CD14-positive monocyte (primary cell): Measurements from ENCODE around the gene NTF4. TPM values are rescaled to one million over a fixed set of nuclear protein-coding genes. Genes with fewer than 3 reads are reported as not detected.

Experiments used
- DNase-seq, 3 donors: peaks; one replicate each; pipeline ENCODE4 v3.0.0-alpha.2; 2011 to 2022
- H2AFZ ChIP-seq: 2 replicates; pipeline ENCODE4 v1.6.0; 2012; ENCODE audit warnings: mild to moderate bottlenecking, low read depth, low read length, inconsistent platforms; ENCODE audit not compliant: insufficient read depth, poor library complexity, severe bottlenecking
- H3K27ac ChIP-seq, 2 donors: 1 replicate in 1 of 2; 2 replicates in 1 of 2; pipeline ENCODE4 v1.5.1; 2012 to 2013; ENCODE audit warnings: low read length in 2 of 2, control low read depth in 1 of 2, inconsistent platforms in 1 of 2, low read depth in 1 of 2, mild to moderate bottlenecking in 1 of 2
- H3K27me3 ChIP-seq, 2 donors: one replicate each; pipeline versions ENCODE4 v1.6.0 to v1.6.1; 2011 to 2013; ENCODE audit warnings: low read length in 2 of 2; ENCODE audit not compliant: control insufficient read depth in 2 of 2, insufficient read depth in 2 of 2
- H3K36me3 ChIP-seq, 2 donors: replicated peaks in 1 of 2; 1 replicate in 1 of 2; 2 replicates in 1 of 2; pipeline versions ENCODE4 v1.5.1 to v1.6.1; 2012 to 2013; ENCODE audit warnings: low read length in 2 of 2, control low read depth in 1 of 2, inconsistent platforms in 1 of 2, mild to moderate bottlenecking in 1 of 2; ENCODE audit not compliant: insufficient read depth in 2 of 2, control insufficient read depth in 1 of 2
- H3K4me1 ChIP-seq, 2 donors: 1 replicate in 1 of 2; 2 replicates in 1 of 2; pipeline versions ENCODE4 v1.5.1 to v1.6.1; 2012 to 2013; ENCODE audit warnings: low read length in 2 of 2, control low read depth in 1 of 2, inconsistent platforms in 1 of 2, mild to moderate bottlenecking in 1 of 2, moderate library complexity in 1 of 2; ENCODE audit not compliant: insufficient read depth in 2 of 2, control insufficient read depth in 1 of 2
- H3K4me2 ChIP-seq: replicated peaks from 2 replicates; pipeline ENCODE3; 2012; ENCODE audit warnings: low read length, moderate library complexity, mild to moderate bottlenecking; ENCODE audit not compliant: poor library complexity, severe bottlenecking; ENCODE audit errors: extremely low read depth
- H3K4me3 ChIP-seq, 3 experiments: fragments of 200-600 bp in 1 of 3; sonication (generic) in 1 of 3; replicated peaks in 1 of 3; 1 replicate in 2 of 3; 2 replicates in 1 of 3; pipeline ENCODE4 v1.5.1; 2011 to 2013; ENCODE audit warnings: low read length in 3 of 3, mild to moderate bottlenecking in 3 of 3, control low read depth in 2 of 3, low read depth in 2 of 3, inconsistent platforms in 1 of 3, moderate library complexity in 1 of 3
- H3K79me2 ChIP-seq: 2 replicates; pipeline ENCODE4 v1.6.0; 2012; ENCODE audit warnings: mild to moderate bottlenecking, control low read depth, inconsistent platforms, low read length, moderate library complexity; ENCODE audit not compliant: insufficient read depth
- H3K9ac ChIP-seq: 2 replicates; pipeline ENCODE4 v1.6.0; 2017; ENCODE audit warnings: low read length, mild to moderate bottlenecking; ENCODE audit not compliant: insufficient read depth, poor library complexity, severe bottlenecking
- H3K9me3 ChIP-seq, 2 donors: replicated peaks in 1 of 2; 1 replicate in 1 of 2; 2 replicates in 1 of 2; pipeline versions ENCODE4 v1.5.1 to v1.6.1; 2012 to 2013; ENCODE audit warnings: low read length in 2 of 2, control low read depth in 1 of 2; ENCODE audit not compliant: control insufficient read depth in 1 of 2, insufficient read depth in 1 of 2
- H4K20me1 ChIP-seq: 2 replicates; pipeline ENCODE4 v1.6.0; 2012; ENCODE audit warnings: mild to moderate bottlenecking, low read length, control low read depth, moderate library complexity; ENCODE audit not compliant: insufficient read depth
- H3K27ac Mint-ChIP-seq, 7 donors: one replicate each; pipeline ENCODE4 v1.8.0; 2020; ENCODE audit warnings: mild to moderate bottlenecking in 7 of 7, mixed read lengths in 7 of 7, moderate library complexity in 6 of 7, inconsistent platforms in 2 of 7
- H3K27me3 Mint-ChIP-seq, 3 donors: one replicate each; pipeline ENCODE4 v1.8.0; 2021 to 2022; ENCODE audit warnings: low read depth in 3 of 3, mild to moderate bottlenecking in 3 of 3, mixed read lengths in 3 of 3, moderate library complexity in 3 of 3, inconsistent platforms in 1 of 3
- H3K36me3 Mint-ChIP-seq, 2 donors: one replicate each; pipeline ENCODE4 v1.8.0; 2020; ENCODE audit warnings: mixed read lengths in 2 of 2, inconsistent platforms in 1 of 2, mild to moderate bottlenecking in 1 of 2
- H3K4me1 Mint-ChIP-seq: one replicate; pipeline ENCODE4 v1.8.0; 2020; ENCODE audit warnings: mild to moderate bottlenecking, mixed read lengths
- H3K4me3 Mint-ChIP-seq, 2 donors: one replicate each; pipeline ENCODE4 v1.8.0; 2020; ENCODE audit warnings: mild to moderate bottlenecking in 2 of 2, mixed read lengths in 2 of 2, moderate library complexity in 1 of 2
- H3K9me3 Mint-ChIP-seq, 7 donors: one replicate each; pipeline ENCODE4 v1.8.0; 2020 to 2022; ENCODE audit warnings: mixed read lengths in 7 of 7, mild to moderate bottlenecking in 6 of 7, moderate library complexity in 6 of 7, inconsistent platforms in 2 of 7
- WGBS: methylation state at CpG from one replicate; pipeline ENCODE4 v1.1.5; 2013; ENCODE audit warnings: missing lambda C conversion rate; ENCODE audit not compliant: insufficient coverage; 5-methylcytosine and 5-hydroxymethylcytosine counted together
- intact Hi-C, 2 donors: fragments of 100-400 bp; cut with micrococcal nuclease; formaldehyde crosslinking; loops; one replicate each; pipeline versions ENCODE4 v1.15.0 to v1.15.1; 2023
- polyA plus RNA-seq, 3 donors: library from polyadenylated mRNA; depleted of rRNA in 1 of 3; unstranded in 2 of 3; stranded (reverse) in 1 of 3; fragments of 300-500 nt in 2 of 3; fragments of >200 nt in 1 of 3; fragmentation: Illumina TruSeq in 2 of 3; gene quantifications; 1 replicate in 2 of 3; 2 replicates in 1 of 3; pipeline ENCODE4 v1.2.3, GENCODE V29; 2012 to 2021
- TF ChIP-seq, protein P1 (sequence below): fragments of 200-600 bp; IDR thresholded peaks from one replicate; pipeline ENCODE4 v1.8.0; 2022; ENCODE audit warnings: antibody characterized with exemption, mild to moderate bottlenecking

The NTF4 gene
- polyA plus RNA-seq, 3 donors: not detected

DNA sequence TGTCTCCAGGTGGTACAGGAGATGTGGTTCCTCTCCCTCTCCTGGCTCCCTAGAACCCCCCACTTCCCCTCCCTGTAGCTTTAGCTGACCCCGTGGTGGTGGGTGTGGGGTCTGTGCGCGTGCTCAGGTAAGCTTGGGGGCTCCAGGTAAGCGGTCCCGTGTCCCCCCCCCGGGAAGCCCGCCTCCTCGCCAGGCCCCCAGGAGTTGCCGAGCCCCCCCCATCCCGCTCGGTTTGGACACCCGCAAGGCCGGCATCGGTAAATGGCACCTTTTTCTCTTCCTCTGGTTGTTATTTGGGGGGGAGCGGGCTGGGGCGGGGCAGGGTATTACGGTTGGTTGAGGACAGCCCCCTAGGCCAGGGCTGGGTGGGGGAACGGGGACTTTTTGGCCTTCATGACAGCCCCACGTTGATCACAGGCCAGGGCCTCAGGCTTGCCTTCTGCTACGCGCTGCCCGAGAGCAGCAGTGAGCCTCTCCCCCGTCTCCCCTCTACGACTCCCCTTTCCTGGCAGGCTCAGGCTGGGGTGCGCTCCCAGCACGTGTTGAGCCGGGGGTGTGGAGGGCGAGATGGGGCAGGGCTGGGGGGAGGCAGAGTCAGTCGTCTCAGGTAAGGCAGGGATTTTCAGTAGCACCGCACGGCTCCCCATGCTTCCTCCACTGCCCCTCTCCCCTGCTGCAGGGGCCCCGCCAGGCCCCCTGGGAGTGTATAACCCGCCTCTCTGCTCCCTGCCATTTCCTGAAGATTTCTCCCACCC is 38.9 kb upstream of the NTF4 start:
- Histone ChIP-seq H3K27me3 (no peaks in the 10 kb centered on the region), H3K4me1 (no peaks in the 10 kb centered on the region), H3K79me2 (peaks cover 3% of the 10 kb centered on the region), H3K4me2 (no peak overlapping the region), H3K27ac (no peak overlapping the region), H3K9ac (no peak overlapping the region), H3K36me3 (peaks cover 84 to 98% of the 10 kb centered on the region in 2 donors), H3K9me3 (no peaks in the 10 kb centered on the region), H4K20me1 (peaks cover 90% of the 10 kb centered on the region), H3K4me3 (no peak overlapping the region), H2AFZ (no peak overlapping the region)
- H3K27ac Mint-ChIP-seq: no peak overlapping the region
- intact Hi-C loops: no loop called here
- 99% methylated on average over 11 of the region's 33 CpGs for WGBS
- TF ChIP-seq, protein P1, sequence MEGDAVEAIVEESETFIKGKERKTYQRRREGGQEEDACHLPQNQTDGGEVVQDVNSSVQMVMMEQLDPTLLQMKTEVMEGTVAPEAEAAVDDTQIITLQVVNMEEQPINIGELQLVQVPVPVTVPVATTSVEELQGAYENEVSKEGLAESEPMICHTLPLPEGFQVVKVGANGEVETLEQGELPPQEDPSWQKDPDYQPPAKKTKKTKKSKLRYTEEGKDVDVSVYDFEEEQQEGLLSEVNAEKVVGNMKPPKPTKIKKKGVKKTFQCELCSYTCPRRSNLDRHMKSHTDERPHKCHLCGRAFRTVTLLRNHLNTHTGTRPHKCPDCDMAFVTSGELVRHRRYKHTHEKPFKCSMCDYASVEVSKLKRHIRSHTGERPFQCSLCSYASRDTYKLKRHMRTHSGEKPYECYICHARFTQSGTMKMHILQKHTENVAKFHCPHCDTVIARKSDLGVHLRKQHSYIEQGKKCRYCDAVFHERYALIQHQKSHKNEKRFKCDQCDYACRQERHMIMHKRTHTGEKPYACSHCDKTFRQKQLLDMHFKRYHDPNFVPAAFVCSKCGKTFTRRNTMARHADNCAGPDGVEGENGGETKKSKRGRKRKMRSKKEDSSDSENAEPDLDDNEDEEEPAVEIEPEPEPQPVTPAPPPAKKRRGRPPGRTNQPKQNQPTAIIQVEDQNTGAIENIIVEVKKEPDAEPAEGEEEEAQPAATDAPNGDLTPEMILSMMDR: no peak
- DNase-seq: no peak
- peaks cover 0 to 1% (median 0%) of the 10 kb centered on the region in 7 donors for H3K9me3 Mint-ChIP-seq
- no peak overlapping the region for H3K4me3 Mint-ChIP-seq
- no peaks in the 10 kb centered on the region for H3K4me1 Mint-ChIP-seq
- peaks cover 72 to 96% of the 10 kb centered on the region in 2 donors for H3K36me3 Mint-ChIP-seq
- no peaks in the 10 kb centered on the region for H3K27me3 Mint-ChIP-seq

DNA sequence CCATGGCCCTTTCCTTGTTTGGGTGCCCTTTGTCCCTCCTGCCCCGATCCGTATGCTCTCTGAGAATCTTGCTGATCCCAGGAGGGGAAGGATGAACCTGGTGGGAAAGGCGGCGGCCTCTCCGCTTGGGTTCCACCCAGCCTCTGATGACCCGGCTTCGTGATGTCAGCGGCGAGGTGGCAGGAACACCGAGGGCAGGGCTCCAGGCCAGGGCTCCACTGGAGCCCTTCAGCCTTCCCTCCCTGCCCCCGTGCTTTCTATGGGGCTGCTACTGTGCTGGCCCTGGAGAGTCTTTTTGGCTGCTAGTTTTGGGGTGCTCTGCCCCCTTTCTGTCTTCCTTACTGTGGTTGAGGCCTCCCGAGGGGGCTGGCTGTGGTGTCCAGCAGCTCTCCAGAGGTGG is 37.7 kb upstream of the NTF4 start:
- intact Hi-C loops: no loop called here
- H3K9me3 ChIP-seq: no peaks in the 10 kb centered on the region
- Mint-ChIP-seq H3K9me3 (peaks cover 0 to 1% (median 0%) of the 10 kb centered on the region in 7 donors), H3K4me3 (no peak overlapping the region), H3K4me1 (no peaks in the 10 kb centered on the region), H3K27ac (peak overlapping the region in 1 of 7 donors; percentile 55), H3K27me3 (no peaks in the 10 kb centered on the region), H3K36me3 (peaks cover 72 to 93% of the 10 kb centered on the region in 2 donors)
- H4K20me1 ChIP-seq: peaks cover 90% of the 10 kb centered on the region
- no peak overlapping the region for H2AFZ ChIP-seq
- H3K79me2 ChIP-seq: peaks cover 12% of the 10 kb centered on the region
- WGBS: 93% methylated on average over 10 of the region's 12 CpGs
- no peaks in the 10 kb centered on the region for H3K4me1 ChIP-seq
- no peak overlapping the region for H3K27ac ChIP-seq
- H3K36me3 ChIP-seq: peaks cover 86 to 98% of the 10 kb centered on the region in 2 donors
- H3K27me3 ChIP-seq: no peaks in the 10 kb centered on the region
- no peak for DNase-seq
- no peak overlapping the region for H3K9ac ChIP-seq
- H3K4me3 ChIP-seq: no peak overlapping the region
- no peak overlapping the region for H3K4me2 ChIP-seq
- TF ChIP-seq, protein P1: no peak
